HG02938 (cell line): ENCODE results near the gene CDKAL1.
"Not testable (repeated sequence)": the region's sequence is repeated elsewhere in the genome, so short reads cannot be mapped to it uniquely, and the experiment has no call there.

Source experiments
- ATAC-seq: cut with Tn5 transposase; IDR thresholded peaks from one replicate; pipeline ENCODE4 v1.9.1; 2021; ENCODE audit warnings: mild to moderate bottlenecking, moderate library complexity; ENCODE audit not compliant: unreplicated experiment

Gene CDKAL1

GRCh38 chr6:21220271-21220987 is 686.2 kb downstream of the CDKAL1 start:
- ATAC-seq = no peak

- ATAC-seq = no peak
Observed at GRCh38 chr6:21222656-21223055, 688.4 kb downstream of the CDKAL1 start.

- no peak for ATAC-seq
Observed at GRCh38 chr6:21225912-21226311, 691.7 kb downstream of the CDKAL1 start.

- ATAC-seq = no peak
Observed at GRCh38 chr6:21227486-21227885, 693.2 kb downstream of the CDKAL1 start.

GRCh38 chr6:21228411-21228810 is 694.2 kb downstream of the CDKAL1 start:
- ATAC-seq = no peak

GRCh38 chr6:21228876-21229460 is 694.7 kb downstream of the CDKAL1 start:
- ATAC-seq = no peak

GRCh38 chr6:21230536-21230935 is 696.3 kb downstream of the CDKAL1 start:
- no peak for ATAC-seq

- no peak for ATAC-seq
Observed at GRCh38 chr6:21235162-21235561, 700.9 kb downstream of the CDKAL1 start.

- no peak for ATAC-seq
Observed at GRCh38 chr6:21238208-21238607, 704.0 kb downstream of the CDKAL1 start.

GRCh38 chr6:21240709-21241108 is 706.5 kb downstream of the CDKAL1 start:
- ATAC-seq = no peak

- no peak for ATAC-seq
Observed at GRCh38 chr6:21241231-21242130, 707.2 kb downstream of the CDKAL1 start.

- ATAC-seq = no peak
Observed at GRCh38 chr6:21244897-21245470, 710.7 kb downstream of the CDKAL1 start.

GRCh38 chr6:21245488-21245887 is 711.2 kb downstream of the CDKAL1 start:
- ATAC-seq = no peak

- ATAC-seq = no peak
Observed at GRCh38 chr6:21246075-21246474, 711.8 kb downstream of the CDKAL1 start.

- ATAC-seq = not testable (repeated sequence)
Observed at GRCh38 chr6:21254460-21254859, 720.2 kb downstream of the CDKAL1 start.

GRCh38 chr6:21256197-21256596 is 721.9 kb downstream of the CDKAL1 start:
- no peak for ATAC-seq

GRCh38 chr6:21257125-21257524 is 722.9 kb downstream of the CDKAL1 start:
- ATAC-seq = no peak

GRCh38 chr6:21258665-21259064 is 724.4 kb downstream of the CDKAL1 start:
- no peak for ATAC-seq

- ATAC-seq = no peak
Observed at GRCh38 chr6:21259660-21260059, 725.4 kb downstream of the CDKAL1 start.

GRCh38 chr6:21262504-21262903 is 728.2 kb downstream of the CDKAL1 start:
- no peak for ATAC-seq

- ATAC-seq = peak; percentile 68
Observed at GRCh38 chr6:21263531-21264287, 729.5 kb downstream of the CDKAL1 start.
